ENCODE measurements around the gene PROM1.

PROM1 gene

GRCh38 chr4:15982842-15983524 lies 100.8 kb downstream of the PROM1 start:
- no peak for DNase-seq

- DNase-seq = no peak
Observed at GRCh38 chr4:15976456-15977447, 107.1 kb downstream of the PROM1 start.

GRCh38 chr4:15971068-15971801 lies 112.6 kb downstream of the PROM1 start:
- no peak for DNase-seq

GRCh38 chr4:15968551-15969300 lies 115.1 kb downstream of the PROM1 start:
- no peak for DNase-seq

- no peak for DNase-seq
Observed at GRCh38 chr4:15965325-15965724, 118.5 kb downstream of the PROM1 start.

GRCh38 chr4:15964159-15964558 lies 119.7 kb downstream of the PROM1 start:
- no peak for DNase-seq

GRCh38 chr4:15963576-15963975 lies 120.2 kb downstream of the PROM1 start:
- no peak for DNase-seq

- DNase-seq = no peak
Observed at GRCh38 chr4:15963001-15963451, 120.8 kb downstream of the PROM1 start, which contains the start of gene FGFBP2. Gene FGFBP2 (minus strand): TSS chr4:15963175. CDS start chr4:15963129, 46 bp downstream.

- DNase-seq = no peak
Observed at GRCh38 chr4:15961781-15962510, 121.9 kb downstream of the PROM1 start.

- no peak for DNase-seq
Observed at GRCh38 chr4:15958562-15958961, 125.3 kb downstream of the PROM1 start.

GRCh38 chr4:15956179-15956850 lies 127.5 kb downstream of the PROM1 start:
- DNase-seq = peak; percentile 1

- DNase-seq = no peak
Observed at GRCh38 chr4:15955670-15956069, 128.2 kb downstream of the PROM1 start.

- DNase-seq = no peak
Observed at GRCh38 chr4:15953625-15954024, 130.2 kb downstream of the PROM1 start.

- no peak for DNase-seq
Observed at GRCh38 chr4:15951781-15952180, 132.0 kb downstream of the PROM1 start.

- no peak for DNase-seq
Observed at GRCh38 chr4:15948826-15949225, 135.0 kb downstream of the PROM1 start.

- no peak for DNase-seq
Observed at GRCh38 chr4:15947684-15948083, 136.1 kb downstream of the PROM1 start.

GRCh38 chr4:15945516-15945915 lies 138.3 kb downstream of the PROM1 start:
- DNase-seq = no peak

GRCh38 chr4:15944895-15945294 lies 138.9 kb downstream of the PROM1 start:
- DNase-seq = no peak

- DNase-seq = no peak
Observed at GRCh38 chr4:15942283-15942682, 141.5 kb downstream of the PROM1 start.

GRCh38 chr4:15938640-15939039 lies 145.2 kb downstream of the PROM1 start, which contains the start of gene FGFBP1:
Gene FGFBP1 (minus strand): TSS chr4:15938740. CDS start chr4:15936632, 2,108 bp downstream.
- no peak for DNase-seq

- DNase-seq = no peak
Observed at GRCh38 chr4:15938182-15938581, 145.6 kb downstream of the PROM1 start.
